ENCODE data around the gene ERV3-1. TPM values are rescaled to one million over a fixed set of nuclear protein-coding genes. Genes with fewer than 3 reads are reported as not detected.
"Not testable (repeated sequence)": the region's sequence is repeated elsewhere in the genome, so short reads cannot be mapped to it uniquely, and the experiment has no call there.

ERV3-1 gene
- polyA plus RNA-seq, 3 donors from 2014 or later: 6.2 to 16.3 (median 7.3) TPM

DNA sequence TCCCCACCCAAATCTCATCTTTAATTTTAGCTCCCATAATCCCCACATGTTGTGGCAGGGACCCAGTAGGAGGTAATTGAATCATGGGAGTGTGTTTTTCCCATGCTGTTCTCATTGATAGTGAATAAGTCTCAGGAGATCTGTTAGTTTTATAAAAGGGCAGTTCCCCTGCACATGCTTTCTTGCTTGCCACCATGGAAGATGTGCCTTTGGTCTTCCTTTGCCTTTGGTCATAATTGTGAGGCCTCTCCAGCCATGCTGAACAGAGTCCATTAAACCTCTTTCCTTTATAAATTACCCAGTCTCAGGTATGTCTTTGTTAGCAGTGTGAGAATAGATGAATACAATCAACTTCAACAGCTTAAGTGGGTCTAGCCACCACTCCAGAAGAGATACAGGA is 18.5 kb upstream of the ERV3-1 start:
- not testable (repeated sequence) for H3K9me3 Mint-ChIP-seq

DNA sequence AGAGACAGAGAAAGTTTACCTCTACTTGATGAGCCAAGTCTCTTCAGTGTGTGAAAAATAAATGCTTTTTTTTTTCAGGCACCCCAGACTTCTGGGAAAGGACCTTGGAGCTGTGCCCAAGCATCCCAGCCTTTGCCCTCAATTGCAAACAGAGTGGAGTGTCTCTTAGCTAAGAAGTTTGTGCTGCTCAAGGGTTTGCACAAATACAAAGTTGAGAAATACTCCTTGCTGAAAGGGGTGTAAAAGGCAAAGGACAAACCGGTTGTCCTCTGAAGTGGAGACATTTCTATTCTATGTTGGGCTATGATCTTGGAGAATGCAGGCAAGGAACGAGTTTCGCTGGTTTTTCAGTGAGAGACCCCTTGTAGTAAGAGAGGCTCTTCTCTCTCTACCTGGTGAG is 14.5 kb upstream of the ERV3-1 start:
- DNase-seq; H3K4me3 Mint-ChIP-seq; H3K9me3 Mint-ChIP-seq; H3K27ac Mint-ChIP-seq; H3K4me1 Mint-ChIP-seq; H3K36me3 Mint-ChIP-seq; H3K27me3 Mint-ChIP-seq (ENCODE audit: low read depth in 3 of 3): not testable (repeated sequence)

More for the DNA sequence above, 18.5 kb upstream of the ERV3-1 start:
- H3K4me3 Mint-ChIP-seq; H3K27ac Mint-ChIP-seq; DNase-seq; H3K27me3 Mint-ChIP-seq (ENCODE audit: low read depth in 3 of 3); H3K4me1 Mint-ChIP-seq; H3K36me3 Mint-ChIP-seq: not testable (repeated sequence)

DNA sequence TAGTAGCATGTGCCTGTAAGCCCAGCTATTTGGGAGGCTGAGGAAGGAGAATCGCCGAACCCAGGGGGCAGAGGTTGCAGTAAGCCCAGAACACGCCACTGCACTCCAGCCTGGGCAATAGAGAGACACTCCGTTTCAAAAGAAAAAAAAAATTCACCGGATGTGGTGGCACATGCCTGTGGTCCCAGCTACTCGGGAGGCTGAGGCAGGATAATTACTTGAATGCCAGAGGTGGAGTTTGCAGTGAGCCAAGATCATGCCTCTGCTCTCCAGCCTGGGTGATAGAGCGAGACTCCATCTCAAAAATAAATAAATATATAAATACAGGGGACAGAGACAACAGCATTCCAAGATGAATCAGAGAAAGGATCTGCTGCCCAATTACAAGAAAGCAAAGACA is 3.4 kb upstream of the ERV3-1 start:
- H3K27me3 Mint-ChIP-seq (ENCODE audit: low read depth in 3 of 3); H3K9me3 Mint-ChIP-seq; H3K4me3 Mint-ChIP-seq; DNase-seq; H3K36me3 Mint-ChIP-seq; H3K27ac Mint-ChIP-seq: not testable (repeated sequence)
- H3K4me1 Mint-ChIP-seq: peaks cover 26 to 27% of the 10 kb centered on the region in 2 donors

DNA sequence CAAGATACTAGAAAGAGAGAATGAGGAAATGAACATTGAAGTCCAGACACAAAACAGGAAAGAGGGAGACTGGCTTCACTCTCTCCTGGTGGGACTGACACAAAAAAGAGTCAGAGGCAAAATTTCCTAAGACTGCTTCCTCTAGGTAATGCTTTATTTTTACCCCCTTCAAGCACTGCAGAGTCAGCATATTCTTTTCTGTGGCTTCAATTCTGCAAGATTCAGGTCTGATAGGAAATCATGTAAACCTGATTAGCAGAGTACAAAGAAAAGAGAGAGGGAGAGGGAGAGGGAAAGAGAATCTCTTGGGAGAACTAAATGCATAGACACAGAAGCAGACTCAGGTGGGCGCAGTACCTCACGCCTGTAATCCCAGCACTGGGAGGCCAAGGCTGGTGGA is 2.9 kb upstream of the ERV3-1 start:
- peaks cover 31 to 32% of the 10 kb centered on the region in 2 donors for H3K4me1 Mint-ChIP-seq

DNA sequence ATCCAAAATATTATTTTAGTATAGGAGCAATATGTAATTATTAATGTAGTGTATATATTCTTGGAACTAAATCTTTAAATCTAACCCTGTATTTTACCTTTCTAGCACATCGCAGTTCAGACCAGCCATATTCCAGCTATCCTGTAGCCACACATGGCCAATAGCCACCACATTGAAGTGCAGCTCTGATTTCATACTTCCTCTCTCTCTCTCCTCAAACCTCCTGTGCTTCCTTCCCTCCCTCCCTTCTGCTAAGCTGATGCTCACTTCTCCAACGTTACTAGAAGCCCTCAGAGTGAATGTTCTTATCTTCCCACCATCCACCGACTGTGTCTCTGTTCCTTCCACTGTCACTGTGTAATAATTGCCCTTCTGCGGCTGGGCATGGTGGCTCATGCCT is 549 bp upstream of the ERV3-1 start:
- H3K4me3 Mint-ChIP-seq: peak overlapping the region; percentile 95 to 97 (median 95)
- H3K27ac Mint-ChIP-seq: peak overlapping the region; percentile 93 to 97 (median 96)
- not testable (repeated sequence) for H3K27me3 Mint-ChIP-seq (ENCODE audit: low read depth in 3 of 3); H3K9me3 Mint-ChIP-seq
- H3K36me3 Mint-ChIP-seq: peaks cover 0 to 11% (median 4%) of the 10 kb centered on the region in 3 donors
- peak in 2 of 3 donors; percentile 24 to 30 for DNase-seq
- peaks cover 47 to 53% of the 10 kb centered on the region in 2 donors for H3K4me1 Mint-ChIP-seq

More for the DNA sequence above, 2.9 kb upstream of the ERV3-1 start:
- not testable (repeated sequence) for DNase-seq; H3K27me3 Mint-ChIP-seq (ENCODE audit: low read depth in 3 of 3); H3K36me3 Mint-ChIP-seq; H3K27ac Mint-ChIP-seq; H3K9me3 Mint-ChIP-seq; H3K4me3 Mint-ChIP-seq

DNA sequence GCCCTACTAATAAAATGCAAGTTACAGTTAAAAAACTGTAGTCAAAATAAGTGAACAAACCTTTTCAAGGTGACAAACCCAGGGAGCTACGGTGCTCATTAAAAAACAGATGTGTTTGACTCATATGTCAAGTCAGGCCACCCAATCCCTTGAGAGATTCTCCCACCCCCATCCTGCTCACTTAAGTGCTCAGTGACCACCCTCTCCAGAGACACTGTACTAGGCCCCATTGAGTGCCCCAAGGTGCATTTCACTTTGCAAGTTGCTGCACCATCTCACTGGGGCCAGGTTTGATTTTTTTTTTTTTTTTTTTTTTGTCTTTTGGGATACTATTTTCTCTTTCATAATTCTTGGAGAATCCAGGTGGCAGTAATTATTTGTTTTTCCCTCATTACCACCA is 1.9 kb downstream of the ERV3-1 start:
- H3K4me3 Mint-ChIP-seq: peak overlapping the region; percentile 95 to 97 (median 95)
- peaks cover 0 to 3% (median under 1%) of the 10 kb centered on the region in 6 donors for H3K9me3 Mint-ChIP-seq
- DNase-seq: no peak
- H3K4me1 Mint-ChIP-seq: peaks cover 64 to 76% of the 10 kb centered on the region in 2 donors
- peaks cover 20 to 30% (median 21%) of the 10 kb centered on the region in 3 donors for H3K36me3 Mint-ChIP-seq
- peak overlapping the region in 5 of 6 donors; percentile 61 to 96 (median 72) for H3K27ac Mint-ChIP-seq
- peaks cover 0 to 8% (median 4%) of the 10 kb centered on the region in 3 donors for H3K27me3 Mint-ChIP-seq (ENCODE audit: low read depth in 3 of 3)

DNA sequence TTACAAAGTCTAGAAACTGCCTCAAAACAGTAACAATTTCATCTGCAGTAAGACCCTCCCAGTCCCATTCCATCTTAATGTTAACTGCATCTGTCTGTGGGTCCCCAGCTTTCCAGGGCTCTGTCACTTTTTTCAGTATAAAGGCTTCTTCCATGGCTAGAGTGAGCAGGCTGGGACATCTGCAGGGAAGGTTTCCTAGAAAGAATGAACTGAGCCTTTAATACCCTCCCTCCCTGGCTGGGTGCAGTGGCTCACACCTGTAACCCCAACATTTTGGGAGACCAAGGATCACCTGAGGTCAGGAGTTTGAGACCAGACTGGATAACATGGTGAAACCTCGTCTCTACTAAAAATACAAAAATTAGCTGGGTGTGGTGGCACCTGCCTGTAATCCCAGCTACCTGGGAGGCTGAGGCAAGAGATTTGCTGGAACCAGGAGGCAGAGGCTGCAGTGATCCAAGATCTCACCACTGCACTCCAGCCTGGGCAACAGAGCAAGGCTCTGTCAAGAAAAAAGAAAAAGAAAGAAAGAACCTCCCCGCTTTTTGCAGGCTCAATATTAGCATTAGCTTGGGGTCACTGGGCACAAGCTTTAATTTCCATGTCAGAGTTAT is 3.4 kb downstream of the ERV3-1 start:
- peak overlapping the region in 1 of 6 donors; percentile 26 for H3K27ac Mint-ChIP-seq
- peaks cover 72 to 90% of the 10 kb centered on the region in 2 donors for H3K4me1 Mint-ChIP-seq
- H3K36me3 Mint-ChIP-seq: peaks cover 32 to 43% (median 36%) of the 10 kb centered on the region in 3 donors
- H3K9me3 Mint-ChIP-seq: peaks cover 0 to 7% (median 2%) of the 10 kb centered on the region in 6 donors
- peaks cover 0 to 8% (median 4%) of the 10 kb centered on the region in 3 donors for H3K27me3 Mint-ChIP-seq (ENCODE audit: low read depth in 3 of 3)
- DNase-seq: no peak
- no peak overlapping the region for H3K4me3 Mint-ChIP-seq

DNA sequence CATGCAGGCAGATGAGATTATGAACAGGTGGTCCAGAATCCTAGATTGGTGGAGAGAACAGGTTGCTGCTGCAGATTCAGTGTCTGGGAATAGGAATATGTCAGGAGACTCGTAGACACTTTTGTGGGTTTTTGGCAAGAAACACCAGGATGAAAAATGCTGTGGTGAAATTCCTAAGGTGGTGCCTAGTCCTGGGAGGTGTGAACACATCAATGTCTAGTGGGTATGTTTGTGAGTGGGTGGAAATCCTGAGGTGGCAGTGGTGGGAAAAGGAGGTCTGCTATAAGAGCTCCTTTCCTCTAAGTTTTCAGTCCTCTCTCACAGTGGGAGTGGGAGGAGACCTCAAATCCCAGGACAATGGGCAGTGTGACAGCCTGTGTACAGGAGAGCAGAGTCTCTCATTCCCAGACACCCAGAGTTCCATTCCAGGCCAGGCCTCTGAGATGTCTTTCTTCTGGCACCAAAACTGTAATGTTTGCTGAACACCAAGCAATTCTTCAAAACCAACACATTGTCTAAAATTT is 5.1 kb downstream of the ERV3-1 start:
- H3K4me1 Mint-ChIP-seq: peaks cover 61 to 90% of the 10 kb centered on the region in 2 donors
- H3K27me3 Mint-ChIP-seq (ENCODE audit: low read depth in 3 of 3): peaks cover 0 to 6% (median 1%) of the 10 kb centered on the region in 3 donors
- no peak overlapping the region for H3K4me3 Mint-ChIP-seq
- peaks cover 42 to 47% (median 46%) of the 10 kb centered on the region in 3 donors for H3K36me3 Mint-ChIP-seq
- DNase-seq: no peak
- H3K27ac Mint-ChIP-seq: peak overlapping the region in 1 of 6 donors; percentile 7
- H3K9me3 Mint-ChIP-seq: peaks cover 0 to 14% (median 7%) of the 10 kb centered on the region in 6 donors

DNA sequence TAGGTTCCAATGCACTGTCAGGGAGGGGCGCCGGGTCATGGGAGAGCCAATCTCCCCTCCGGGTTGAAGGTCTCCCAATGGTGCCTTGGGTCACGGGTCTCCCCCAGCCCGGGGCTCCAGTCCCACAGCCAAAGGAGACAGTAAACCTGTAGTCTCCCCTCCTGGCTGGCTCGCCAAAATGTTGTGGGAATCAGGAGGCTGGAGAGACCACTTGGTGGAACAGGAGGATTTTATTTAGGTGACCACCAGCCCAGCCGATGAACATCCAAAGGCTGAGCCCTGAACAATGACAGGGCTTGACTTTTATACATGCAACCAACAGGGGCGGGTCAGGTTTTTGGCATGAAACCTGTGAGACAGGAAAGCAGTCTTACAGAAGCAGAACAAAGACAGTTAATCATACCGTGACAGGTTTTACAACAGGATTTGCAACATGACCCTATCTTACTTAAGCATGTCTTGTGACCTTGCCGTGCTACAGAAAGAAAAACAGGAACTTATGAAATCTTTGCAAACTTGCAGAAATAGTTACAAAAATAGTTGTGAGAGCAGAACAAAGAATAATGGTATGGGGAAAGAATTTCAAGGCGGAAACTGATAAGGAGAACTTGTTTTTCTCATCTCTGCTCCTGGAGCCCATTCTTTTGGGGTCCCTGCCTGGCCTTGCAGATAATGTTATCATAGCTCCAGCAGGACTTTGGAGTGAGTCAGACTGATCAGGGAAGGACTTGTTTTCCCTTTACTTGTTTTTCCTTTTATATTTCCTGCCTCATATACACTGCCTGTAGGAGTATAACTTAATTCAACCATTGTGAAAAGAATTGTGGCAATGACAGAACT is 7.1 kb downstream of the ERV3-1 start:
- Mint-ChIP-seq H3K36me3 (peaks cover 46 to 50% (median 49%) of the 10 kb centered on the region in 3 donors), H3K4me3 (no peak overlapping the region), H3K27ac (no peak overlapping the region), H3K9me3 (peaks cover 4 to 24% (median 14%) of the 10 kb centered on the region in 6 donors), H3K27me3 (ENCODE audit: low read depth in 3 of 3) (peaks cover 0 to 3% (median 1%) of the 10 kb centered on the region in 3 donors), H3K4me1 (peaks cover 44 to 70% of the 10 kb centered on the region in 2 donors)
- DNase-seq: no peak

DNA sequence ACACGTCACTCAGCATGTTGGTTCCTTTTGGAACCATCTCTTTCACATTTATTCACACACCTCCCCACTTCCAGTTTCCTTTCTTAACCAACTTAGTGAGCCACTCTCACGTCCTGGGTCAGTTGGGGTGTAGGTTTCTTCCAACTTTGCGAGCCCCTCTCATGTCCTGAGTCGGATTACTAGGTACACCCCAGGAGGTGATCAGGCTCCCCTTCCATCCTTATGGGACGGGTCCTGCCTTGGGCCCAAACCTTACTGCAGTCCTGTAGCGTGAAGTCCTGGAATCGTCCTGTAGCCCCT is 7.7 kb downstream of the ERV3-1 start:
- Mint-ChIP-seq H3K27ac (no peak overlapping the region), H3K4me3 (no peak overlapping the region), H3K4me1 (peaks cover 40 to 65% of the 10 kb centered on the region in 2 donors), H3K9me3 (peaks cover 4 to 29% (median 16%) of the 10 kb centered on the region in 6 donors), H3K27me3 (ENCODE audit: low read depth in 3 of 3) (peaks cover 0 to 3% (median 0%) of the 10 kb centered on the region in 3 donors), H3K36me3 (peaks cover 49 to 54% (median 50%) of the 10 kb centered on the region in 3 donors)
- no peak for DNase-seq

DNA sequence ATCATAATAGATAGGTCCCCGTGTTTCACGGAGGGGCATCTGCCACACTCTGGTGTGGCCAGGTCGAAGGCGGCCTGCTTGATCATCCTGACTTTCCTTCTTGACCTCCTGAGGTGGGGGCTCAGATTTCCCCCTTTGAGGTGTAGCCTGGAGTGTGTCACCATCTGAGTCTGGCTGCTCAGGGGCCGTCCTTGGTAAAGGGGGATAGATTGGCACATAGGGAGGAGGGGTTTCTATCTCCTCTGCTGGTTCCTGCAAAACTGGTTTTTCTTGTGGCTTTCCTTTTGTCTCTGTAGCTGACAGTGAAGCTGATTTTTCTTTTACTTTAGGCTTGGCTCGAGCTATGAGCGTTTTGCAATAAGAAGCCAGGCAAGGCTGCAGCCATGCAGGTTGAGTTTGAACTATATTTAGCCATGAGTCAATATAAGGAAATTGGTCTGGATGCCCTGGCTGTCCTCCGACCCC is 8.5 kb downstream of the ERV3-1 start:
- H3K4me3 Mint-ChIP-seq: no peak overlapping the region
- H3K27ac Mint-ChIP-seq: no peak overlapping the region
- no peak for DNase-seq
- H3K9me3 Mint-ChIP-seq: peaks cover 4 to 38% (median 21%) of the 10 kb centered on the region in 6 donors
- peaks cover 0 to 3% (median 0%) of the 10 kb centered on the region in 3 donors for H3K27me3 Mint-ChIP-seq (ENCODE audit: low read depth in 3 of 3)
- peaks cover 34 to 56% of the 10 kb centered on the region in 2 donors for H3K4me1 Mint-ChIP-seq
- peaks cover 49 to 57% (median 56%) of the 10 kb centered on the region in 3 donors for H3K36me3 Mint-ChIP-seq

DNA sequence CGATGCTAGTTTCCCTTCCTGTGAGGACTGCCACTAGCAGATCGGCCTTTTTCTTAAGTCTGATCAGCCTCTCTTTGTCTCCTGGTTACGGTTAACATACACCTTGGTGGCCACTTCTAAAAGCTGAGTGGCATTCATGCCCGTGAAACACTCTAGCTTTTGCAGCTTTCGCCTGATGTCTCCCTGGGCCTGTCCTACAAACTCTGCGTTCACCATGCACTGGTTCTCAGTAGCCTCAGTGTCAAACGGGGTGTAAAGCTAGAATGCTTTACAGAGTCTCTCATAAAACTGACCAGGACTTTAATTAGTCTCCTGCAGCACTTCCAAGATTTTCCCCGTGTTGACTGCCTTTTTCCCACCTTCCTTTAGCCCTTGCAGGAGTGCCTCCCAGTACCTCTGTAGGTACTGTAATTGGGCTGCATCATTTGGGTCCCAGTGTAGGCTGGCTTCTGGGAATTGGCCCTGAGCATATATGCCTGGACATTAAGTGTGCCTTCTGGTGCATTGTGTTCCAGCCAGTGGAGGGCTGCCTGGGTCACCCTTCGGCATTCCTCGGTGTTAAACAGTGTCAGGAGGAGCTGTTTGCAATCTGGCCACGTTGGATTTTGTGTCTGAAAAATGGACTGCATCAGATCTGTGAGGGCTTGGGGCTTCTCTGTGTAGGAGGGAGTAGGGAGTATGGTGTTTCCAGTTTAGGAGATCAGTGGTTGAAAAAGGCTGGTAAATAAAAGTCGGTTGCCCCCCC is 9.2 kb downstream of the ERV3-1 start:
- Mint-ChIP-seq H3K9me3 (peaks cover 9 to 44% (median 22%) of the 10 kb centered on the region in 6 donors), H3K4me1 (peaks cover 28 to 50% of the 10 kb centered on the region in 2 donors), H3K4me3 (no peak overlapping the region), H3K27ac (no peak overlapping the region), H3K27me3 (ENCODE audit: low read depth in 3 of 3) (peaks cover 0 to 3% (median 0%) of the 10 kb centered on the region in 3 donors), H3K36me3 (peaks cover 51 to 63% (median 62%) of the 10 kb centered on the region in 3 donors)
- DNase-seq: no peak

DNA sequence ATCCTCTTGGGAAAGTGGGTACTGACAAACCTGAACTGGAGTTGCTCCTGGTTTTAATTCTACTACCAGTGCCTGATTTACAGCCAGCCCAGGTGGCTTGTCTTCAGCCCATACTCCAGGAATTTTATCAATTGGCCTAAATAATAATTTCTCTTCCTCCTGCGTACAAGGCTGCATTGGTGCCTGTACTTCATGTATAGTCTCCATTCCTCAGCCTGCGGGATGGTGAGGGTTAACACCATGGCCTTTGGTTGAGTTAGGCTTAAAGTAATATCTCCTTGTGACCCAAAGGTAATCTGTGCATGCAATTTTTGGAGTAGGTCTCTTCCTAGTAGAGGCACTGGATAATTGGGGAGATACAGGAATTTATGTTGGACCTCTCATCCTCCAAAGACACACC is 10.2 kb downstream of the ERV3-1 start:
- Mint-ChIP-seq H3K27me3 (ENCODE audit: low read depth in 3 of 3) (peaks cover 0 to 1% (median 0%) of the 10 kb centered on the region in 3 donors), H3K36me3 (peaks cover 55 to 67% (median 65%) of the 10 kb centered on the region in 3 donors), H3K27ac (peak overlapping the region in 1 of 6 donors; percentile 32), H3K4me1 (peaks cover 21 to 41% of the 10 kb centered on the region in 2 donors), H3K4me3 (no peak overlapping the region), H3K9me3 (peaks cover 15 to 55% (median 30%) of the 10 kb centered on the region in 6 donors)
- DNase-seq: no peak
